ENCODE results near the gene MARCHF9. TPM values are rescaled to one million over a fixed set of nuclear protein-coding genes. Genes with fewer than 3 reads are reported as not detected.

The MARCHF9 gene
- total RNA-seq, 1 experiment from 2014 or later = 21.8 TPM

GRCh38 chr12:57733928-57734327 lies 21.0 kb upstream of the MARCHF9 start:
- peaks cover 0 to 15% of the 10 kb centered on the region in 2 experiments; a peak in 3 of 4 replicates for H3K36me3 ChIP-seq (ENCODE audit: control insufficient read depth in 1 of 2, insufficient read depth in 2 of 2, low read length in 2 of 2)
- ATAC-seq = no peak
- no peaks in the 10 kb centered on the region for H3K27me3 ChIP-seq (ENCODE audit: insufficient read depth, low read length)
- ChIA-PET CTCF (no interaction called here), RAD21 (ENCODE audit: low non-redundant PET in 1 of 2, low total read pairs in 2 of 2, uncharacterized antibody in 2 of 2, unreplicated experiment in 2 of 2) (no interaction called here), POLR2A (no interaction called here)
- TF ChIP-seq SRF (IDR thresholded peaks at IDR 0.05; ENCODE audit: low read depth) = no peak
- no peaks in the 10 kb centered on the region for H3K4me1 ChIP-seq (ENCODE audit: control insufficient read depth in 1 of 2, insufficient read depth in 2 of 2, low read length in 2 of 2)
- no peaks in the 10 kb centered on the region for H3K9me3 ChIP-seq (ENCODE audit: control insufficient read depth in 1 of 2, insufficient read depth in 1 of 2, low read depth in 1 of 2, low read length in 2 of 2)
- H2AFZ ChIP-seq (ENCODE audit: low read depth, low read length, poor library complexity, severe bottlenecking) = no peak overlapping the region
- H3K4me2 ChIP-seq (ENCODE audit: low read length) = no peak overlapping the region
- no peak overlapping the region for H3K4me3 ChIP-seq (replicated peaks in 1 of 2; ENCODE audit: low read depth in 1 of 2, low read length in 2 of 2)
- DNase-seq (ENCODE audit: low read depth, low spot score) = no peak
- BruUV-seq (replicated peaks) = no TSS peak
- intact Hi-C loops (cut with micrococcal nuclease) = no loop called here
- H3K27ac ChIP-seq (ENCODE audit: low read depth, low read length) = no peak overlapping the region
- H3K79me2 ChIP-seq (ENCODE audit: insufficient read depth, low read length) = no peaks in the 10 kb centered on the region
- H4K20me1 ChIP-seq (ENCODE audit: insufficient read depth) = no peaks in the 10 kb centered on the region
- H3K9ac ChIP-seq (ENCODE audit: low read length) = no peak overlapping the region
- H3K9me2 ChIP-seq (ENCODE audit: insufficient read depth) = no peaks in the 10 kb centered on the region

DNA sequence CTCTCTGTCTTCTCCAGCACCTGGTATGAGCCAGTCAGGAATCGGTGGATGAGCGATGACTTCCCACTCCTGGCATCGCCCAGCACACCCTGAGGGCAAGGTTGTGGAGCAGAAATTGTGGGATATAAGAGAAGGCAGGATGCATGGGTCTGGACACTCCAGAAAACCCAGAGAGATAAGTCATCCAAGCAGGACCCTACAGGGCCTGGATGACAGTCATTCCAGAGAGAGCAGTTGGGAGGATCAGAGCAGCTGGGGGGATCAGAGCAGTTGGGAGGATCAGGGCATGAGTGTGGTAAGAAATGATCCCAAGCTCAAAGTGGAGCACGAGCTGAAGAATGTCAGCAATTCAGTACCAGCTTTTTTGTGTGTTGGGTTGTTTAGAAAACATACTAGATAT lies 20.3 kb upstream of the MARCHF9 start:
- CTCF ChIA-PET = no interaction called here
- intact Hi-C loops (cut with micrococcal nuclease) = no loop called here
- H3K4me1 ChIP-seq (ENCODE audit: control insufficient read depth in 1 of 2, insufficient read depth in 2 of 2, low read length in 2 of 2) = no peaks in the 10 kb centered on the region
- DNase-seq (ENCODE audit: low read depth, low spot score) (no peak), ATAC-seq (no peak)
- no peaks in the 10 kb centered on the region for H3K9me3 ChIP-seq (ENCODE audit: control insufficient read depth in 1 of 2, insufficient read depth in 1 of 2, low read depth in 1 of 2, low read length in 2 of 2)
- no peak overlapping the region for H3K4me2 ChIP-seq (ENCODE audit: low read length)
- no TSS peak for BruUV-seq (replicated peaks)
- H3K27me3 ChIP-seq (ENCODE audit: insufficient read depth, low read length) = no peaks in the 10 kb centered on the region
- H3K27ac ChIP-seq (ENCODE audit: low read depth, low read length) = no peak overlapping the region
- POLR2A ChIA-PET = no interaction called here
- no peaks in the 10 kb centered on the region for H3K9me2 ChIP-seq (ENCODE audit: insufficient read depth)
- H3K4me3 ChIP-seq (replicated peaks in 1 of 2; ENCODE audit: low read depth in 1 of 2, low read length in 2 of 2) = no peak overlapping the region
- H4K20me1 ChIP-seq (ENCODE audit: insufficient read depth) = no peaks in the 10 kb centered on the region
- no peak overlapping the region for H2AFZ ChIP-seq (ENCODE audit: low read depth, low read length, poor library complexity, severe bottlenecking)
- H3K79me2 ChIP-seq (ENCODE audit: insufficient read depth, low read length) = no peaks in the 10 kb centered on the region
- H3K36me3 ChIP-seq (ENCODE audit: control insufficient read depth in 1 of 2, insufficient read depth in 2 of 2, low read length in 2 of 2) = peaks cover 0 to 15% of the 10 kb centered on the region in 2 experiments; a peak in 3 of 4 replicates
- RAD21 ChIA-PET (ENCODE audit: low non-redundant PET in 1 of 2, low total read pairs in 2 of 2, uncharacterized antibody in 2 of 2, unreplicated experiment in 2 of 2) = no interaction called here
- H3K9ac ChIP-seq (ENCODE audit: low read length) = no peak overlapping the region
- TF ChIP-seq REST (IDR thresholded peaks at IDR 0.05; ENCODE audit: low read depth) (no peak), ZBTB33 (IDR thresholded peaks at IDR 0.05; ENCODE audit: extremely low read depth, insufficient replicate concordance, low read length) (no peak), ELF1 (IDR thresholded peaks at IDR 0.05; ENCODE audit: borderline replicate concordance, low read depth) (no peak), POLR2A (IDR thresholded peaks at IDR 0.05; ENCODE audit: borderline replicate concordance, extremely low read depth, insufficient read depth, insufficient read length) (no peak), EGR1 (IDR thresholded peaks at IDR 0.05; ENCODE audit: low read depth) (no peak), ZFX (IDR thresholded peaks at IDR 0.05) (no peak), CTCF (IDR thresholded peaks at IDR 0.05 in 2 of 3, conservative IDR thresholded peaks at IDR 0.05 in 1 of 3; ENCODE audit: borderline replicate concordance in 1 of 3, insufficient read depth in 1 of 3, low read depth in 2 of 3, low read length in 2 of 3) (no peak), TCF7L2 (IDR thresholded peaks at IDR 0.05; ENCODE audit: borderline replicate concordance, extremely low read depth, insufficient read depth, insufficient read length) (no peak), SRF (IDR thresholded peaks at IDR 0.05; ENCODE audit: low read depth) (no peak), FOSL1 (IDR thresholded peaks at IDR 0.05; ENCODE audit: low read depth) (no peak), ZNF274 (IDR thresholded peaks at IDR 0.05; ENCODE audit: low read depth, low read length) (no peak), CBX3 (IDR thresholded peaks at IDR 0.05; ENCODE audit: low read depth) (no peak)
- TF ChIP-seq, protein P1, sequence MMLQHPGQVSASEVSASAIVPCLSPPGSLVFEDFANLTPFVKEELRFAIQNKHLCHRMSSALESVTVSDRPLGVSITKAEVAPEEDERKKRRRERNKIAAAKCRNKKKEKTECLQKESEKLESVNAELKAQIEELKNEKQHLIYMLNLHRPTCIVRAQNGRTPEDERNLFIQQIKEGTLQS (IDR thresholded peaks at IDR 0.05) = no peak

Measured in HCT116 (cell line).